Thoracic aorta (tissue), 2 donors: Measurements from ENCODE around the gene KHNYN. TPM values are rescaled to one million over a fixed set of nuclear protein-coding genes. Genes with fewer than 3 reads are reported as not detected.

ENCODE experiments used
- ATAC-seq: fragments of 150-250 bp; one replicate; pipeline ENCODE4 v1.8.0; 2017; ENCODE audit warnings: low read depth; ENCODE audit not compliant: insufficient number of reproducible peaks, low FRiP score
- DNase-seq: peaks from one replicate; pipeline ENCODE4 v3.0.0-alpha.2; 2020; ENCODE audit warnings: low spot score
- H3K27ac ChIP-seq, 2 donors: fragments of 200-600 bp; sonication (generic); 1 replicate in 1 of 2; 2 replicates in 1 of 2; pipeline ENCODE4 v1.5.1; 2016; ENCODE audit warnings: mild to moderate bottlenecking in 2 of 2, moderate library complexity in 2 of 2
- H3K27me3 ChIP-seq: fragments of 200-600 bp; sonication (generic); replicated peaks from 2 replicates; pipeline ENCODE4 v1.6.0; 2016; ENCODE audit warnings: mild to moderate bottlenecking; ENCODE audit not compliant: insufficient read depth
- H3K36me3 ChIP-seq: fragments of 200-600 bp; sonication (generic); one replicate; pipeline ENCODE4 v1.5.1; 2016
- H3K4me1 ChIP-seq, 2 donors: fragments of 200-600 bp; sonication (generic); 1 replicate in 1 of 2; 2 replicates in 1 of 2; pipeline versions ENCODE4 v1.5.1 to v1.6.0; 2016; ENCODE audit warnings: low read depth in 2 of 2, mild to moderate bottlenecking in 1 of 2; ENCODE audit not compliant: control insufficient read depth in 1 of 2
- H3K4me3 ChIP-seq: fragments of 200-600 bp; sonication (generic); 2 replicates; pipeline ENCODE4 v1.5.1; 2016; ENCODE audit warnings: mild to moderate bottlenecking
- H3K9me3 ChIP-seq: fragments of 200-600 bp; sonication (generic); 2 replicates; pipeline ENCODE4 v1.5.1; 2016
- total RNA-seq, 2 donors: library from RNA; depleted of rRNA; stranded (reverse); fragments of >200 nt; gene quantifications; one replicate each; pipeline versions ENCODE4 v1.1.0 to v1.2.3, GENCODE V29; 2016
- TF ChIP-seq, protein P1 (sequence below): fragments of 200-600 bp; sonication (generic); IDR thresholded peaks from one replicate; pipeline ENCODE4 v1.5.1; 2019; ENCODE audit warnings: antibody characterized with exemption

The KHNYN gene
- total RNA-seq, 2 donors from 2014 or later: 62.8 to 71.6 TPM

DNA sequence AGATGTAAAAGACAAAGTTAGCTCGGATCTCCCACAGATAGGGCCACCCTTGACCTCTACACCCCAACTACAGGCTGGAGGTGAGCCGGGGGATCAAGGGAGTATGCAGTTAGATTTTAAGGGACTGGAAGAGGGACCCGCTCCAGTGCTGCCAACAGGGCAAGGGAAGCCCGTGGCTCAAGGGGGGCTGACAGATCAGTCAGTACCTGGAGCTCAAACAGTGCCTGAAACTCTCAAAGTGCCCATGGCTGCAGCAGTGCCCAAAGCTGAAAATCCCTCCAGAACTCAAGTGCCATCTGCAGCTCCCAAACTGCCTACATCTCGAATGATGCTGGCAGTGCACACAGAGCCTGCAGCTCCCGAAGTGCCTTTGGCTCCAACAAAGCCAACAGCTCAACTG lies 20.6 kb upstream of the KHNYN start:
- H3K36me3 ChIP-seq: peaks cover 8% of the 10 kb centered on the region
- no peak overlapping the region for H3K27ac ChIP-seq
- H3K27me3 ChIP-seq: no peaks in the 10 kb centered on the region
- H3K4me1 ChIP-seq: no peaks in the 10 kb centered on the region
- no peak for ATAC-seq
- H3K4me3 ChIP-seq: no peak overlapping the region
- H3K9me3 ChIP-seq: no peaks in the 10 kb centered on the region
- no peak for DNase-seq
- TF ChIP-seq, protein P1, sequence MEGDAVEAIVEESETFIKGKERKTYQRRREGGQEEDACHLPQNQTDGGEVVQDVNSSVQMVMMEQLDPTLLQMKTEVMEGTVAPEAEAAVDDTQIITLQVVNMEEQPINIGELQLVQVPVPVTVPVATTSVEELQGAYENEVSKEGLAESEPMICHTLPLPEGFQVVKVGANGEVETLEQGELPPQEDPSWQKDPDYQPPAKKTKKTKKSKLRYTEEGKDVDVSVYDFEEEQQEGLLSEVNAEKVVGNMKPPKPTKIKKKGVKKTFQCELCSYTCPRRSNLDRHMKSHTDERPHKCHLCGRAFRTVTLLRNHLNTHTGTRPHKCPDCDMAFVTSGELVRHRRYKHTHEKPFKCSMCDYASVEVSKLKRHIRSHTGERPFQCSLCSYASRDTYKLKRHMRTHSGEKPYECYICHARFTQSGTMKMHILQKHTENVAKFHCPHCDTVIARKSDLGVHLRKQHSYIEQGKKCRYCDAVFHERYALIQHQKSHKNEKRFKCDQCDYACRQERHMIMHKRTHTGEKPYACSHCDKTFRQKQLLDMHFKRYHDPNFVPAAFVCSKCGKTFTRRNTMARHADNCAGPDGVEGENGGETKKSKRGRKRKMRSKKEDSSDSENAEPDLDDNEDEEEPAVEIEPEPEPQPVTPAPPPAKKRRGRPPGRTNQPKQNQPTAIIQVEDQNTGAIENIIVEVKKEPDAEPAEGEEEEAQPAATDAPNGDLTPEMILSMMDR: no peak

DNA sequence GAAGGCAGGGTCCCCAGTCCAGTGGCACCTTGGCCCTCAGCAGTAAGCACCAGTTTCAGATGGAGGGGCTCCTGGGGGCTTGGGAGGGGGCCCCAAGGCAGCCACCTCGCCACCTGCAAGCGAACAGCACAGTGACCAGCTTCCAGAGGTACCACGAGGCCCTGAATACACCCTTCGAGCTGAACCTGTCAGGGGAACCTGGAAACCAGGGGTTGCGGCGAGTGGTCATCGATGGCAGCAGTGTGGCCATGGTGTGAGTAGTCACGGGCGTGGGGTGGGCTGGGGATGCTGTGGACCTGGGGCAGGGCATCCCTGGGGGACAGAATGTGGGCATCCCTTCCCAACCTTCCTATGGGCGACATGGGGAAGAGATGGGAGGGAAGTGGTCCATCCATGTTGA lies 19.8 kb upstream of the KHNYN start:
- Histone ChIP-seq H3K4me3 (no peak overlapping the region), H3K27ac (no peak overlapping the region), H3K9me3 (no peaks in the 10 kb centered on the region), H3K27me3 (no peaks in the 10 kb centered on the region), H3K36me3 (peaks cover 12% of the 10 kb centered on the region), H3K4me1 (no peaks in the 10 kb centered on the region)
- DNase-seq: no peak
- no peak for ATAC-seq
- TF ChIP-seq, protein P1: no peak

DNA sequence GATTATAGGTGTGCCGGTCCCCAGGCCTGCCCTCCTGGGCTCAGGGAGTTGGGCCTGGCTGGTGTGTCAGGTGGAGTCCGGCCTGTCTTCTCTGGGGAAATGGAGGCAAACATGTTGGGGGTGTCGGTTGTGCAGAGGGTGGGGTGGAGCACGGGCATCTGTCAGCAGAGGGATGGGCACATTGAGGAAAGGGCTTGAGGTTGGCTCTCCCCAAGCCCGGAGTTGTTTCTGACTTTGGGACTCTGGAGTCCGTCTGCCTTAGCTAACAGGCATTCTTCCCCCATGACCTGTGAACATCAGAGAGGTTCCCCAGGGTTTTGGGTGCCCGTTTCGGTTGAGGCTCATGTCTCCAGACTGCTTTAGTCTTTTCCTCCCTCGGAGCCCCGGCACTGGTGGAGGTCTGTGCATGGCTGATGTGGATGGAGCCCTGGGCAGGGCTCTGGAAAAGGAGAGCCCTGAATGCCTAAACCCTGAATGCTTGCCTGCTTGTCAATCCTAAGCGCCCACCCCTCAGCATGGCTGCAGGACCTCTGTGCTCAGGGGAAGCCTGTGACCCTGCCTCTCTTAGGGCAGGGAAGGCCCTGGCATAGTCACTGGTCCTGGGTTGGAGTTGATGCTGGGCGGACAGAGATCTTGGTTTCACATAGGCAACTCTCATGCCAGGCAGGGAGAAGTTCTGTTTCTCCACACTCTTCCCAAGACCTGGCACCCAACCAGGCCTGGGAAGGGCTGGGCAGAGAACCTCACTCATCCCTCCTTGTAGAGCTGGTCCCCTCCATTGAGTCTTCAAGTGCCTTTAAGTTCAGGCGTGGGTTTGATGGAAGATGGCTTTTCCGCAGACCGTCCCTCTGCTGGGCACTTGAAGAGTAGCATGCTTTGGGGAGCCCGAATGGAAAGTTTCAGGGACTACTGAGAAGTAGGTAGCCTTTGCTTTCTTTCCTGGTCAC lies 18.0 kb upstream of the KHNYN start:
- Histone ChIP-seq H3K9me3 (no peaks in the 10 kb centered on the region), H3K27ac (no peak overlapping the region), H3K4me1 (no peaks in the 10 kb centered on the region), H3K36me3 (peaks cover 15% of the 10 kb centered on the region), H3K27me3 (no peaks in the 10 kb centered on the region), H3K4me3 (no peak overlapping the region)
- ATAC-seq: peak; percentile 44
- TF ChIP-seq, protein P1: peak; percentile 55
- no peak for DNase-seq

DNA sequence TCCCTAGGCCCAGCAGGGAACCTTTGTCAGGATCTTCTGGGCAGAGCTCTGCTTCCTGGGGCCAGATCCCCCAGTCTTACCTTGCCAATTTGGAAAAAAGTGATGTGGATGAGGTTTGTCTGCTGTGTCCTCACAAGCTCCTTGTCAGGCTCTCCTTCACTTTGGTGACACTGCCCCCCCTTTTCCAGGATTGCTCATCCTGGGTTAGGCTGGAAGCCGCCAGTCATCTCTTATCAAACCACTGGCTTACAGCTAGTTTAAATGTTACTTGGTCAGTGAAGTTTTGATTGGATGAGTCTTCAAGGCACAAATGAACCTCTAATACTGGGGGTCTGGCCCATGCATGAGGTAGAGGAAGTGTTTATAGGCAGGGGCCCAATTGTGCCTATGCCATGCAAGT lies 15.7 kb upstream of the KHNYN start:
- H3K36me3 ChIP-seq: peaks cover 7% of the 10 kb centered on the region

DNA sequence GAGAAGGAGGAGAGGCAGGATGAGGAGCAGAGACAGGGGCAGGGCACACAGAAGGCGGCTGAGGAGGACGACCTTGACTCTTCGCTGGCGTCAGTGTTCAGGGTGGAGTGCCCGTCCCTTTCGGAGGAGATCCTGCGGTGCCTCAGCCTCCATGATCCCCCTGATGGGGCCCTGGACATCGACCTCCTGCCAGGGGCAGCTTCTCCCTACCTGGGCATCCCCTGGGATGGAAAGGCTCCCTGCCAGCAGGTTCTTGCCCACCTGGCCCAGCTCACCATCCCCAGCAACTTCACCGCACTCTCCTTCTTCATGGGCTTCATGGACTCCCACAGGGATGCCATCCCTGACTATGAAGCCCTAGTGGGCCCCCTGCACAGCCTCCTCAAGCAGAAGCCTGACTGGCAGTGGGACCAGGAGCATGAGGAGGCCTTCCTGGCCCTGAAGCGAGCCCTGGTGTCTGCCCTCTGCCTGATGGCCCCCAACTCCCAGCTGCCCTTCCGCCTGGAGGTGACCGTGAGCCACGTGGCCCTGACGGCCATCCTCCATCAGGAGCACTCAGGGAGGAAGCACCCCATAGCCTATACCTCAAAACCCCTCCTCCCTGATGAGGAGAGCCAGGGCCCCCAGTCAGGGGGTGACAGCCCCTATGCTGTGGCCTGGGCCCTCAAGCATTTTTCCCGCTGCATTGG lies 14.9 kb upstream of the KHNYN start:
- Histone ChIP-seq H3K4me3 (no peak overlapping the region), H3K27me3 (no peaks in the 10 kb centered on the region), H3K36me3 (peaks cover 7% of the 10 kb centered on the region), H3K4me1 (peaks cover 0 to 9% of the 10 kb centered on the region in 2 donors), H3K9me3 (no peaks in the 10 kb centered on the region), H3K27ac (no peak overlapping the region)
- ATAC-seq: no peak
- TF ChIP-seq, protein P1: no peak
- no peak for DNase-seq

More for the DNA sequence above, 15.7 kb upstream of the KHNYN start:
- TF ChIP-seq, protein P1: no peak
- DNase-seq (no peak), ATAC-seq (no peak)
- Histone ChIP-seq H3K27me3 (no peaks in the 10 kb centered on the region), H3K4me3 (no peak overlapping the region), H3K27ac (no peak overlapping the region), H3K4me1 (peaks cover 0 to 8% of the 10 kb centered on the region in 2 donors), H3K9me3 (no peaks in the 10 kb centered on the region)
